H7 (cell line): ENCODE data around the gene TOR4A. TPM values are rescaled to one million over a fixed set of nuclear protein-coding genes. Genes with fewer than 3 reads are reported as not detected.

Source experiments
- DNase-seq: peaks from one replicate; pipeline ENCODE4 v3.0.0; 2012
- H3K27me3 ChIP-seq: 2 replicates; pipeline ENCODE4 v1.6.0; 2011; ENCODE audit warnings: mild to moderate bottlenecking, low read length; ENCODE audit not compliant: control insufficient read depth, insufficient read depth
- H3K36me3 ChIP-seq: replicated peaks from 2 replicates; pipeline ENCODE4 v1.5.1; 2011; ENCODE audit warnings: low read length; ENCODE audit not compliant: control insufficient read depth, insufficient read depth
- H3K4me3 ChIP-seq: 2 replicates; pipeline ENCODE4 v1.5.1; 2011; ENCODE audit warnings: low read depth, mild to moderate bottlenecking, control low read depth, low read length, moderate library complexity; ENCODE audit not compliant: insufficient read depth
- total RNA-seq: library from RNA; depleted of rRNA; stranded (reverse); fragments of >200 nt; shearing (Covaris generic); gene quantifications from 2 replicates; pipeline ENCODE4 v1.2.3, GENCODE V29; 2014

Gene TOR4A
- total RNA-seq, 1 experiment from 2014 or later: 21.3 TPM

- peak; percentile 94 for DNase-seq
- no peak overlapping the region for H3K4me3 ChIP-seq
- H3K27me3 ChIP-seq: peaks cover 7% of the 10 kb centered on the region
- H3K36me3 ChIP-seq: no peaks in the 10 kb centered on the region
These were observed 29.9 kb downstream of the TOR4A start for GRCh38 chr9:137307255-137308056.

- H3K36me3 ChIP-seq: no peaks in the 10 kb centered on the region
- H3K27me3 ChIP-seq: peaks cover 5% of the 10 kb centered on the region
- peak; percentile 71 for DNase-seq
- H3K4me3 ChIP-seq: no peak overlapping the region
These were observed 30.6 kb downstream of the TOR4A start for GRCh38 chr9:137308057-137308619.

- no peaks in the 10 kb centered on the region for H3K36me3 ChIP-seq
- no peak overlapping the region for H3K4me3 ChIP-seq
- H3K27me3 ChIP-seq: no peaks in the 10 kb centered on the region
- DNase-seq: peak; percentile 60
These were observed 32.1 kb downstream of the TOR4A start for GRCh38 chr9:137309368-137310188.

- Histone ChIP-seq H3K27me3 (no peaks in the 10 kb centered on the region), H3K4me3 (no peak overlapping the region), H3K36me3 (no peaks in the 10 kb centered on the region)
- peak; percentile 82 for DNase-seq
These were observed 32.9 kb downstream of the TOR4A start for GRCh38 chr9:137310189-137311052.

GRCh38 chr9:137311171-137311985 lies 33.9 kb downstream of the TOR4A start:
- Histone ChIP-seq H3K27me3 (no peaks in the 10 kb centered on the region), H3K36me3 (no peaks in the 10 kb centered on the region), H3K4me3 (no peak overlapping the region)
- peak; percentile 81 for DNase-seq

GRCh38 chr9:137311986-137312851 lies 34.7 kb downstream of the TOR4A start:
- peak; percentile 70 for DNase-seq
- Histone ChIP-seq H3K4me3 (no peak overlapping the region), H3K27me3 (no peaks in the 10 kb centered on the region), H3K36me3 (no peaks in the 10 kb centered on the region)

- Histone ChIP-seq H3K36me3 (no peaks in the 10 kb centered on the region), H3K27me3 (no peaks in the 10 kb centered on the region), H3K4me3 (no peak overlapping the region)
- no peak for DNase-seq
These were observed 35.4 kb downstream of the TOR4A start for GRCh38 chr9:137312852-137313325.

GRCh38 chr9:137313326-137313936 lies 35.9 kb downstream of the TOR4A start:
- Histone ChIP-seq H3K36me3 (no peaks in the 10 kb centered on the region), H3K4me3 (no peak overlapping the region), H3K27me3 (no peaks in the 10 kb centered on the region)
- peak; percentile 63 for DNase-seq

GRCh38 chr9:137313956-137314560 lies 36.5 kb downstream of the TOR4A start:
- peak; percentile 65 for DNase-seq
- Histone ChIP-seq H3K27me3 (no peaks in the 10 kb centered on the region), H3K4me3 (no peak overlapping the region), H3K36me3 (no peaks in the 10 kb centered on the region)

GRCh38 chr9:137314561-137315560 lies 37.3 kb downstream of the TOR4A start:
- H3K4me3 ChIP-seq: no peak overlapping the region
- no peaks in the 10 kb centered on the region for H3K36me3 ChIP-seq
- DNase-seq: peak; percentile 81
- no peaks in the 10 kb centered on the region for H3K27me3 ChIP-seq

GRCh38 chr9:137315581-137316011 lies 38.1 kb downstream of the TOR4A start:
- H3K4me3 ChIP-seq: peak overlapping the region; percentile 14

More at GRCh38 chr9:137315581-137316011, 38.1 kb downstream of the TOR4A start:
- no peaks in the 10 kb centered on the region for H3K36me3 ChIP-seq
- DNase-seq: peak; percentile 92
- no peaks in the 10 kb centered on the region for H3K27me3 ChIP-seq
